Endothelial cell of umbilical vein (primary cell): ENCODE measurements around the gene LIN54.

ENCODE experiments used
- EZH2 ChIP-seq: IDR thresholded peaks from 2 replicates; pipeline ENCODE4 v1.6.1; 2012; ENCODE audit warnings: borderline replicate concordance, low read depth, mild to moderate bottlenecking, moderate library complexity, low read length, inconsistent platforms; ENCODE audit not compliant: severe bottlenecking
- FOS ChIP-seq: IDR thresholded peaks from 2 replicates; pipeline ENCODE4 v1.6.1; 2011; ENCODE audit warnings: mild to moderate bottlenecking, low read length, moderate library complexity, borderline replicate concordance; ENCODE audit not compliant: insufficient read depth
- GATA2 ChIP-seq: IDR thresholded peaks from 2 replicates; pipeline ENCODE4 v1.7.0; 2011; ENCODE audit warnings: low read depth, mild to moderate bottlenecking, moderate library complexity, mixed read lengths, low read length; ENCODE audit not compliant: insufficient read length, insufficient read depth
- MAX ChIP-seq: IDR thresholded peaks from 2 replicates; pipeline ENCODE4 v1.6.1; 2011; ENCODE audit not compliant: insufficient read depth, insufficient read length
- MYC ChIP-seq: IDR thresholded peaks from one replicate; pipeline ENCODE4 v1.6.1; 2011; ENCODE audit warnings: mild to moderate bottlenecking, low read depth, low read length
- POLR2A ChIP-seq: IDR thresholded peaks from 2 replicates; pipeline ENCODE4 v1.6.1; 2012; ENCODE audit warnings: low read depth, mild to moderate bottlenecking, control low read depth, low read length
- POLR2AphosphoS5 ChIP-seq: IDR thresholded peaks from 2 replicates; pipeline ENCODE4 v1.6.1; 2012; ENCODE audit warnings: low read depth, mild to moderate bottlenecking, control low read depth, low read length, moderate library complexity; ENCODE audit not compliant: insufficient read depth
- TF ChIP-seq, protein P1 (sequence below), 2 donors: IDR thresholded peaks; 1 replicate in 1 of 2; 2 replicates in 1 of 2; pipeline ENCODE4 v1.5.1; 2011; ENCODE audit warnings: low read length in 2 of 2, mild to moderate bottlenecking in 2 of 2, moderate library complexity in 2 of 2, control low read depth in 1 of 2, inconsistent platforms in 1 of 2, low read depth in 1 of 2; ENCODE audit not compliant: insufficient read depth in 1 of 2; ENCODE audit errors: extremely low read depth in 1 of 2

- TF ChIP-seq, protein P1, sequence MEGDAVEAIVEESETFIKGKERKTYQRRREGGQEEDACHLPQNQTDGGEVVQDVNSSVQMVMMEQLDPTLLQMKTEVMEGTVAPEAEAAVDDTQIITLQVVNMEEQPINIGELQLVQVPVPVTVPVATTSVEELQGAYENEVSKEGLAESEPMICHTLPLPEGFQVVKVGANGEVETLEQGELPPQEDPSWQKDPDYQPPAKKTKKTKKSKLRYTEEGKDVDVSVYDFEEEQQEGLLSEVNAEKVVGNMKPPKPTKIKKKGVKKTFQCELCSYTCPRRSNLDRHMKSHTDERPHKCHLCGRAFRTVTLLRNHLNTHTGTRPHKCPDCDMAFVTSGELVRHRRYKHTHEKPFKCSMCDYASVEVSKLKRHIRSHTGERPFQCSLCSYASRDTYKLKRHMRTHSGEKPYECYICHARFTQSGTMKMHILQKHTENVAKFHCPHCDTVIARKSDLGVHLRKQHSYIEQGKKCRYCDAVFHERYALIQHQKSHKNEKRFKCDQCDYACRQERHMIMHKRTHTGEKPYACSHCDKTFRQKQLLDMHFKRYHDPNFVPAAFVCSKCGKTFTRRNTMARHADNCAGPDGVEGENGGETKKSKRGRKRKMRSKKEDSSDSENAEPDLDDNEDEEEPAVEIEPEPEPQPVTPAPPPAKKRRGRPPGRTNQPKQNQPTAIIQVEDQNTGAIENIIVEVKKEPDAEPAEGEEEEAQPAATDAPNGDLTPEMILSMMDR (IDR thresholded peaks at IDR 0.05; ENCODE audit: extremely low read depth in 1 of 2, insufficient read depth in 1 of 2, low read depth in 1 of 2, low read length in 2 of 2): no peak
- TF ChIP-seq MAX: no peak
- TF ChIP-seq POLR2AphosphoS5: no peak
- TF ChIP-seq POLR2A: no peak
- TF ChIP-seq MYC: no peak
- TF ChIP-seq EZH2: no peak
- TF ChIP-seq FOS: no peak
- no peak for TF ChIP-seq GATA2
Measured at GRCh38 chr4:82969414-82969813, 41.2 kb downstream of the LIN54 start.
